Gastroesophageal sphincter (tissue), 4 donors: ENCODE measurements around the gene FAT1. TPM values are rescaled to one million over a fixed set of nuclear protein-coding genes. Genes with fewer than 3 reads are reported as not detected.

Experiments
- ATAC-seq: fragments of 150-250 bp; one replicate; pipeline ENCODE4 v1.9.1; 2016; ENCODE audit warnings: mild to moderate bottlenecking, moderate library complexity
- H3K27ac ChIP-seq, 4 donors: fragments of 200-600 bp; sonication (generic) in 3 of 4; 1 replicate in 3 of 4; 2 replicates in 1 of 4; pipeline ENCODE4 v1.5.1; 2016 to 2019
- H3K27me3 ChIP-seq: fragments of 200-600 bp; sonication (generic); one replicate; pipeline ENCODE4 v1.5.1; 2019
- H3K36me3 ChIP-seq, 2 donors: fragments of 200-600 bp; sonication (generic); one replicate each; pipeline ENCODE4 v1.5.1; 2019; ENCODE audit warnings: control low read depth in 1 of 2
- H3K4me1 ChIP-seq, 3 donors: fragments of 200-600 bp; sonication (generic); 1 replicate in 2 of 3; 2 replicates in 1 of 3; pipeline ENCODE4 v1.5.1; 2016 to 2019; ENCODE audit warnings: control low read depth in 2 of 3
- H3K4me3 ChIP-seq, 2 donors: fragments of 200-600 bp; sonication (generic); one replicate each; pipeline ENCODE4 v1.5.1; 2019; ENCODE audit warnings: mild to moderate bottlenecking in 1 of 2, moderate library complexity in 1 of 2
- H3K9me3 ChIP-seq, 3 donors: fragments of 200-600 bp; sonication (generic); one replicate each; pipeline ENCODE4 v1.5.1; 2017 to 2019; ENCODE audit warnings: control low read depth in 2 of 3
- EP300 ChIP-seq: sonication (generic); formaldehyde crosslinking; IDR thresholded peaks from one replicate; pipeline ENCODE4 v1.6.1; 2017; ENCODE audit warnings: antibody characterized with exemption, mild to moderate bottlenecking
- POLR2A ChIP-seq, 2 donors: fragments of 450-650 bp; IDR thresholded peaks; one replicate each; pipeline ENCODE4 v1.6.1; 2017; ENCODE audit warnings: antibody characterized with exemption in 2 of 2, mild to moderate bottlenecking in 2 of 2, moderate library complexity in 1 of 2
- POLR2AphosphoS5 ChIP-seq: sonication (generic); formaldehyde crosslinking; IDR thresholded peaks from one replicate; pipeline ENCODE4 v1.6.1; 2017; ENCODE audit warnings: antibody characterized with exemption
- WGBS, 2 donors: methylation state at CpG; one replicate each; pipeline ENCODE4 v1.1.5; 2018; ENCODE audit warnings: low coverage in 1 of 2; 5-methylcytosine and 5-hydroxymethylcytosine counted together
- total RNA-seq, 4 donors: library from RNA; depleted of rRNA; stranded (reverse); fragments of >200 nt; gene quantifications; one replicate each; pipeline ENCODE4 v1.1.0, GENCODE V29; 2016
- TF ChIP-seq, protein P1 (sequence below), 4 experiments: fragments of 200-600 bp in 2 of 4; fragments of 450-650 bp in 2 of 4; sonication (generic) in 1 of 4; IDR thresholded peaks; one replicate each; pipeline ENCODE4 v1.5.1; 2017 to 2019; ENCODE audit warnings: antibody characterized with exemption in 4 of 4, mild to moderate bottlenecking in 2 of 4, moderate library complexity in 2 of 4

FAT1 gene
- total RNA-seq, 4 donors from 2014 or later, result 84.4 to 279 (median 154) TPM

GRCh38 chr4:186752325-186752724 lies 28.7 kb upstream of the FAT1 start:
- Histone ChIP-seq H3K27me3 (no peaks in the 10 kb centered on the region), H3K4me3 (no peak overlapping the region), H3K27ac (no peak overlapping the region), H3K4me1 (no peaks in the 10 kb centered on the region), H3K36me3 (no peaks in the 10 kb centered on the region), H3K9me3 (no peaks in the 10 kb centered on the region)
- 88 to 90% methylated on average over 6 of the region's 6 CpGs for WGBS, 2 donors
- ATAC-seq, result no peak
- TF ChIP-seq, protein P1, sequence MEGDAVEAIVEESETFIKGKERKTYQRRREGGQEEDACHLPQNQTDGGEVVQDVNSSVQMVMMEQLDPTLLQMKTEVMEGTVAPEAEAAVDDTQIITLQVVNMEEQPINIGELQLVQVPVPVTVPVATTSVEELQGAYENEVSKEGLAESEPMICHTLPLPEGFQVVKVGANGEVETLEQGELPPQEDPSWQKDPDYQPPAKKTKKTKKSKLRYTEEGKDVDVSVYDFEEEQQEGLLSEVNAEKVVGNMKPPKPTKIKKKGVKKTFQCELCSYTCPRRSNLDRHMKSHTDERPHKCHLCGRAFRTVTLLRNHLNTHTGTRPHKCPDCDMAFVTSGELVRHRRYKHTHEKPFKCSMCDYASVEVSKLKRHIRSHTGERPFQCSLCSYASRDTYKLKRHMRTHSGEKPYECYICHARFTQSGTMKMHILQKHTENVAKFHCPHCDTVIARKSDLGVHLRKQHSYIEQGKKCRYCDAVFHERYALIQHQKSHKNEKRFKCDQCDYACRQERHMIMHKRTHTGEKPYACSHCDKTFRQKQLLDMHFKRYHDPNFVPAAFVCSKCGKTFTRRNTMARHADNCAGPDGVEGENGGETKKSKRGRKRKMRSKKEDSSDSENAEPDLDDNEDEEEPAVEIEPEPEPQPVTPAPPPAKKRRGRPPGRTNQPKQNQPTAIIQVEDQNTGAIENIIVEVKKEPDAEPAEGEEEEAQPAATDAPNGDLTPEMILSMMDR (IDR thresholded peaks at IDR 0.05), result no peak
- no peak for TF ChIP-seq POLR2AphosphoS5
- TF ChIP-seq POLR2A (IDR thresholded peaks at IDR 0.05), result no peak
- no peak for TF ChIP-seq EP300

DNA sequence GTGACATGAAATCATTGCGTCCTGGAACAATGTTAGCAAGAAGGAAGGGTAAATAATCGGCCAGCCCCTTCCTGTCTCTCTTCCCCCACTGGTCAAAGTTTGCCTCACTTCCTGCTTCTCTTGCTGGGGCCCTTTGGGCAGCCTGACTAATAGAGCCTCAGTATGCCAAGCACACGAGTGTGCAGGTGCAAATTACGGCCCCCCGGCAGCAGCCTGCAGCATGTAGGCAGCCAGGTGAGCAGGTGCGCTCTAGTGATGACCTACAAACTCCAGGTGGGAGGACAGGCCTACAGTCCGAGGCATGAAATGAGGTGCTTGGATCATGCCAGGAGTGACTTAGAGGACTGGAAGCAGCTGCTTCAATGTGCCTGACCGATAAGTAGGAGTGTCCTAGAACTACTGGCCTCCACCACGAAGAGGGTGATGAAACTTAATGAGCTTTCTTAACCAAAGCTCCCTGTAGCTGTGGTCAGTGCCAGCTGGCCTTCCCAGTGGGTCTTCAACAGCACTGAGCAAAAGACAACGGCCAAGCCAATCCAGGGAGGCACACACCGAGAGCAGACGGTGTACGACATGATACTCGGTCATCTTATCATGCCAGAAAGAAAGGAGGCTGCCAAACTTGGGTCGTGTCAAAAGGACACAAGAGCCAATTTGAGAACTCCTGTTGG lies 26.1 kb upstream of the FAT1 start:
- 84 to 90% methylated on average over 4 to 8 of the region's 15 CpGs for WGBS, 2 donors
- H3K9me3 ChIP-seq, result no peaks in the 10 kb centered on the region

GRCh38 chr4:186746581-186746980 lies 22.9 kb upstream of the FAT1 start:
- no peak overlapping the region for H3K27ac ChIP-seq
- no peaks in the 10 kb centered on the region for H3K9me3 ChIP-seq
- no peak for ATAC-seq
- no peak overlapping the region for H3K4me3 ChIP-seq
- no peaks in the 10 kb centered on the region for H3K27me3 ChIP-seq
- WGBS, 2 donors, result 78 to 96% methylated on average over 2 to 5 of the region's 6 CpGs
- no peaks in the 10 kb centered on the region for H3K4me1 ChIP-seq
- no peaks in the 10 kb centered on the region for H3K36me3 ChIP-seq
- TF ChIP-seq POLR2AphosphoS5, result no peak
- TF ChIP-seq, protein P1 (IDR thresholded peaks at IDR 0.05), result no peak
- no peak for TF ChIP-seq EP300
- TF ChIP-seq POLR2A (IDR thresholded peaks at IDR 0.05), result no peak

More for the DNA sequence above, 26.1 kb upstream of the FAT1 start:
- Histone ChIP-seq H3K36me3 (no peaks in the 10 kb centered on the region), H3K27ac (no peak overlapping the region), H3K4me1 (no peaks in the 10 kb centered on the region), H3K4me3 (no peak overlapping the region), H3K27me3 (no peaks in the 10 kb centered on the region)
- no peak for TF ChIP-seq POLR2AphosphoS5
- no peak for TF ChIP-seq POLR2A (IDR thresholded peaks at IDR 0.05)
- TF ChIP-seq, protein P1 (IDR thresholded peaks at IDR 0.05), result no peak
- no peak for TF ChIP-seq EP300
- ATAC-seq, result no peak

DNA sequence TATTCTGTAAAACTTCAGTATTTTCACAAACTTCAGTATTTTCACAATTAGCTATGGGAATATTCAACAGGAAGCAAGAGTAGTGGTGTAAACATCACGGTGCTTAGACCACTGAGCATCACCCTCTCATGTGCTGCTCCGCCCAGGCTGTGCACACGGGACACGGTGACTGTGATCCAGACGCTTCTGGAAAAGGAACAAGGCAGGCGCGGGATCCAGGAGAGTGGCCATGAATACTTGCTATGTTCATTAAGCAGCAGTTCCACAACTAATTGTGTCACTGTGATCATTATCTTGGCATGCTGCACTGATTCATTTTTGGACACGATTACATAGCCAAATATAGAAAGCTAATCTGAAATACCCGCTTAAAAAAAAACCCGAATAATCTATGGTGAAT lies 19.6 kb upstream of the FAT1 start:
- H3K27ac ChIP-seq, result no peak overlapping the region
- no peak for ATAC-seq
- no peak for TF ChIP-seq POLR2AphosphoS5
- TF ChIP-seq, protein P1 (IDR thresholded peaks at IDR 0.05), result no peak
- no peak for TF ChIP-seq EP300
- no peak for TF ChIP-seq POLR2A (IDR thresholded peaks at IDR 0.05)
- H3K27me3 ChIP-seq, result no peaks in the 10 kb centered on the region
- H3K36me3 ChIP-seq, result no peaks in the 10 kb centered on the region
- H3K4me3 ChIP-seq, result no peak overlapping the region
- no peaks in the 10 kb centered on the region for H3K4me1 ChIP-seq
- WGBS, 2 donors, result 43 to 54% methylated on average over 6 to 10 of the region's 10 CpGs
- H3K9me3 ChIP-seq, result no peaks in the 10 kb centered on the region

GRCh38 chr4:186740822-186741221 lies 17.2 kb upstream of the FAT1 start:
- WGBS, 2 donors, result 80 to 88% methylated on average over 5 to 6 of the region's 6 CpGs

More at GRCh38 chr4:186740822-186741221, 17.2 kb upstream of the FAT1 start:
- Histone ChIP-seq H3K36me3 (no peaks in the 10 kb centered on the region), H3K9me3 (no peaks in the 10 kb centered on the region), H3K27ac (no peak overlapping the region), H3K4me1 (no peaks in the 10 kb centered on the region), H3K27me3 (no peaks in the 10 kb centered on the region), H3K4me3 (no peak overlapping the region)
- no peak for ATAC-seq
- TF ChIP-seq, protein P1 (IDR thresholded peaks at IDR 0.05), result no peak
- TF ChIP-seq POLR2AphosphoS5, result no peak
- TF ChIP-seq EP300, result no peak
- TF ChIP-seq POLR2A (IDR thresholded peaks at IDR 0.05), result no peak
